Stimulated activated CD8-positive, alpha-beta memory T cell treated with anti-CD3 and anti-CD28 coated beads, Interleukin-7, amount 100 ng/mL, for 4 hours (primary cell): Measurements from ENCODE around the gene PPP4C.

ENCODE experiments used
- DNase-seq, 2 donors: peaks; one replicate each; pipeline ENCODE4 v3.0.0-alpha.2; 2020; ENCODE audit warnings: low read depth in 2 of 2

Gene PPP4C

DNA sequence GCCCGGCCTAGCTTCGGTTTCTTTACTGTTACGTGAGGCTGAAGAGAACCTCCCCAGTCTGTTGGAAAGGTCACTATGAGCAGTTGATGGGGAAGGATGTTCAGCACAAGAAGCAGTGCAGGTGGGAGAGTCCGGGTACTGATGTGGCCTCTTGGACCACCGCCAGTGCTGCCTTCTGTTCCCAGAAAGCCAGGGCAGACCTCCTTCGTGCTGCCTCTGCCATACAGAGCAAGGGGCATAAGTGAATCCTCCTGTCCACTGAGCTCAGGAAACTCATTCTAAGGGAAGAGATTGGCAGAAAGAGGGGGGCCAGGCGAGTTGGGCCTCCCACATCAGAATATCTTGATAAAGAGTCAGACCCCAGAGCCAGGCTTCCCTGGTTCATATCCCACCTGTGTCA is 3.7 kb downstream of the PPP4C start:
- DNase-seq: no peak

DNA sequence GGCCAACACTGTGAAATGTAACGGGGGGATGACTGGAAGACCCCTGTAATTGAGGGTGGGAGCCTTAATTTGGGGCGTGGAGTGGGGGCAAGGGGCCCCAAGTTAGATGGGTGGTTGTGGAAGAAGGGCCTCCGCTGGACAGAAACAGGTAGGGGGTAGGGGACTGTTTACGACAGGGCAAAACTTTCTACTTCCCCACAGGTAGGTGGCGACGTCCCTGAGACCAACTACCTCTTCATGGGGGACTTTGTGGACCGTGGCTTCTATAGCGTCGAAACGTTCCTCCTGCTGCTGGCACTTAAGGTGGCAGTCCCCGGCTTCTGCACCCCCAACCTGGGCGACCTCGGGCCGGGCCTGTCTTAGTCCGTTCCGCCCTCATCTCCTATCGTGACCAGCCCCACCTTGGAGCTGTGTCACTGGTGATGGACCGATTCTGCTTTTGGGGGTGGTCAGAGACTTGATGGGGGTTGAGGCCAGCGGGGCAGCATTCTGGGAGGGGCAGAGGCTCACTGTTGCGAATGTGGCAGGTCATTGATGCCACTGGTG is 6.8 kb downstream of the PPP4C start:
- no peak for DNase-seq

DNA sequence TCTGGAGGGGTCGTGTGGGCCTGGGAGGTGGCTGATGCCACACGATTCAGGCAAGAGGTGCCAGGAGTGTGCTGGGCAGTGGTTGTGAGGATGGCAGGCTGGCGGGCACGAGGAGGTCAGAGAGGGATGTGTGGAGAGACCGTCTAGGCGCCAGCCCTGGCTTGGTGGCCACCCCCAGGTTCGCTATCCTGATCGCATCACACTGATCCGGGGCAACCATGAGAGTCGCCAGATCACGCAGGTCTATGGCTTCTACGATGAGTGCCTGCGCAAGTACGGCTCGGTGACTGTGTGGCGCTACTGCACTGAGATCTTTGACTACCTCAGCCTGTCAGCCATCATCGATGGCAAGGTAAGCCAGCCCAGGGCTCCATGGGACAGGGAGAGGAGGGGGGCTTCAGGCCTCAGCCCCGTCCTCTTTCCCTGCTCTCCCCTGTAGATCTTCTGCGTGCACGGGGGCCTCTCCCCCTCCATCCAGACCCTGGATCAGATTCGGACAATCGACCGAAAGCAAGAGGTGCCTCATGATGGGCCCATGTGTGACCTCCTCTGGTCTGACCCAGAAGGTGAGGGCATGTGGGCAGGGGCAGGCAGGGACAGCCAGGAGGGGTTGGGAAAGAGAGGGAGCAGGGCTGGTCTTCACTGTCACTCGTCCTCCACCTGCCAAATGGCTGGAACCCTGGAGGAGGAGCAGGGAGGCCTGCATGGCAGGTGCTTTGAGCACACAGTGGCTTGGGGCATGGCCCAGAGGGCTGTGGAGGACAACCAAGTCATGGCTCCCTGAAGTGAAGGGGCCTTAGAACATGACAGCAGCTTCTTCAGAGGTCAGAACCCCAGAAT is 7.6 kb downstream of the PPP4C start:
- no peak for DNase-seq

DNA sequence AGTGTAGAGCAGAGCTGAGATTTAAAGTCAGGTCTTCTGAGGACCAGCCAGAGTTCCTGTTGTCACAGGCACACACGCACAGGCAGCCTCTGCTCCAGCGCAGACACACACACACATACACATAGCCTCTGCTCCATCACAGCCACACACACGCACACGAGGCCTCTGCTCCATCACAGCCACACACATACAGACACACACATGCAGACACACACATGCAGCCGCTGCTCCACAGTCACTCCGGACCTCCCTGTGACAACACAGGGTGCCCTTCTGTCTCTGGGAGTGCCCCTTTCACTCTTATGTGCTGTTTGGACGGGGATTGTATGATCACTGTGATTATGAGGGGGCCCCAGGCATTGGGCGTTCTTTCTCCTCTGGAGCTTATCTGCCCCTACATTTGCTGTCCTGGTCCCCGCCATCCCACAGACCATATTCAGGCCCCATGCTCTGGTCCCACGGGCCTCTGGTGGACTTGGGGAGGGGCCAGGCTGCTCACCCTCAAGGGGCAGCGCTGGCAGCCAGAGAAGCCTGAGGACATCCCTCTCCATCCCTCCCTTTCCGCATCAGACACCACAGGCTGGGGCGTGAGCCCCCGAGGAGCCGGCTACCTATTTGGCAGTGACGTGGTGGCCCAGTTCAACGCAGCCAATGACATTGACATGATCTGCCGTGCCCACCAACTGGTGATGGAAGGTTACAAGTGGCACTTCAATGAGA is 8.5 kb downstream of the PPP4C start:
- DNase-seq: no peak

DNA sequence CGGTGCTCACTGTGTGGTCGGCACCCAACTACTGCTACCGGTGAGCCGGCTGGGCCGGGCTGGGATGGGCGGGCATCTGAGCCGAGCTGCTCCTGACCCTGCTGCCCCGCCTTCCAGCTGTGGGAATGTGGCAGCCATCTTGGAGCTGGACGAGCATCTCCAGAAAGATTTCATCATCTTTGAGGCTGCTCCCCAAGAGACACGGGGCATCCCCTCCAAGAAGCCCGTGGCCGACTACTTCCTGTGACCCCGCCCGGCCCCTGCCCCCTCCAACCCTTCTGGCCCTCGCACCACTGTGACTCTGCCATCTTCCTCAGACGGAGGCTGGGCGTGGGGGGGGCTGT is 9.0 kb downstream of the PPP4C start:
- no peak for DNase-seq

DNA sequence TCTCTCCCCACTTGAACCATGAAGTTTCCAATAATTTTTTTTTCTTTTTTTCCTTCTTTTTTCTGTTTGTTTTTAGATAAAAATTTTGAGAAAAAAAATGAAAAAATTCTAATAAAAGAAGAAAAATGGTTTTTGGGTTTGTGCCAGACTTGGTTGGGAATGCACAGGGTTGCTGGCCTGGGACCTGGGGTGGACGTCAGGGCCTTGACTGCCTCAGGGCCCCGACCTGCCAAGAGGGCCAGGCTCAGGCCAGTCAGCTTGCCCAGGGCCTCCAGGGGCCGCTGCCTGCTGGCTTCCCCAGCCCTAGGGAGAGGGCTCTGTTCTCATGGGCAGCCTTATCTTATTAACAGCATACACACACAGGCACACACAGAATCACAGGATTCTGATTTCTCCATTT is 9.5 kb downstream of the PPP4C start:
- no peak for DNase-seq

DNA sequence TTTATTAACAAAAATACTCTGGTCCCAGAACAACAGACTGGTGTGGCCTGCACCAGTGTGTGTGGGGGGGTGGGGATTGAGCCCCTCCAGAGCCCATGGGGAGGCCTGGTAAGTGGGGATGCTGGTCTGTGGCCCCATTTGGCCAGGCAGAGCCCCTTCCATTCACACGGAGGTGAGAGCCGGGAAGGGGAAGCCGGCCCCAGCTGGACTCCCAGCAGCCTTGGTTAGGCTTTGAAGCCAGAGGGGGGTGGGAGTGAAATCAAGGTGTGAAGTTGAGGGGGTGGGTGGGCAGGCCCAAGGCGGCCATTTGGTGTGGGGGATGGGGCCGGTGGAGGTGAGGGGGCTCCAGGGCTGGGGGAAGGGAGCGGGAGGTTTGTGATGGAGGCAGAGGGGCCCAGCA is 10.0 kb downstream of the PPP4C start:
- no peak for DNase-seq

DNA sequence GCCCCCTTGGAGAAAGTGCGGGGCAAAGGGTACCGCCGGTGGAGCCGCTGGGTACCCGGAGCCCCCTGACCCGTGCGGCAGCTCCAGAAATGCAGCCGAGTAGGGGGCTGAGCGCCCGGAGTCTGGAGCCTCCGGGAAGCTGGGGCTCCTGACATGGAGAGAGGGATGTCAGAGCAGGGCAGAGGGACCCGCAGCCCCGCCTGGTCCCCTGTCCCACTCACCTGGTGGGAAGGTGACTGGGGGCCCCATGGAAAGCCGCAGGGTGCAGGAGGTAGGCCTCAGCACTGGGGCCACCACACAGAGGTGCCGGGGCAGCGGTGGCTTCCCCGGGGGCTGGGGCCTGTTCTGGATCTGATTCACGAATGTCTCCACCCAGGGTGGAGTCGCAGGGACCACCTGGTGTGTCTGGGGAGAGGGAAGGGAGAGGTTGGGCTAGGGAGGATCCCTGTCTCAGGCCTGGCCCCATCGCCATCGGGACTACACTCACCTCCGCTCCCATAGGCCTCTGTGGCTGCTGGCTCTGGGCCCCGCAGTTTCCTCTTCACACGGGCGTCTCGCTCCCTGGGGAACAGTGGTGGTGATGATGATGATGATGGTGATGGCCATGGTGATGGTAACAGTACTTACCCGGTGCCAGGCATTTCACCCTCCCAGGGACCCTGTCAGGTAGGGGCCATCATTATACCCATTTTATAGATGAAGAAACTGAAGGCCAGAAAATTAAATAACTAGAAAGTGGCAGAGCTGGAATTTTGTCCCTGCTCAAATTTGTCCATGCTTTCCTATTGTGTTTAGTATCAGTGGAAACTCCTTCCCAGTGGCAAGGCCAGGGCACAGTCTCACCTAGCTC is 10.7 kb downstream of the PPP4C start:
- DNase-seq: no peak

DNA sequence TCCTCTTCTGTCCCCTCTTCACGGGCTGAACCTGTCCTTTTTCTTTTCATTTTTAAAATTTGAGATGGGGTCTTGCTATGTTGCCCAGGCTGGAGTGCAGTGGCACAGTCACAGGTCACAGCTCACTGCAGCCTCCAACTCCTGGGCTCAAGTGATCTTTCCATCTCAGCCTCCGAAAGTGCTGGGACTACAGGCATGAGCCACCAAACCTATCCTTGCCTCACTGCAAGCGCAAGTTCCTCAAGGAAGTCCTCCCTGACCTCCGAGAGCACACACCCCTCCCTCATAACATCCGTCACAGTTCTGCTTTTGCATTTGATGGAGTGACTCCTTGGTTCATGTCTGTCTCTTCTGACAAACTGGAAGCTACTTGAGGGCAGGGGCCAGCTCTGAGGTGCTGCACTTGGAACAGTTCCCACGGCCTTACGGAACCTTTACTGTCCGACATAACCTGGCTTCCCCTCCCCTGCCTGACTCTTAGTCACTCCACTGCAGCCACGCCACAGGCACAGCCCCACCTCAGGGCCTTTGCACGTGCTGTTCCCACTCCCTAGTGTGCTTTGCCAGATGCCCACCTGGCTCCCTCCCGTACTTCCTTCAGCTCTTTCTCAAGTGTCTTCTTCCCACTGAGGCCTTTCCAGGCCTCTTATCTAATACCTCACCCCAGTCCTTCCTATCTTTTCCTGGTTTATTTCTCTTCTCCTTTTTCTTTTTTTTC is 11.5 kb downstream of the PPP4C start:
- DNase-seq: no peak

DNA sequence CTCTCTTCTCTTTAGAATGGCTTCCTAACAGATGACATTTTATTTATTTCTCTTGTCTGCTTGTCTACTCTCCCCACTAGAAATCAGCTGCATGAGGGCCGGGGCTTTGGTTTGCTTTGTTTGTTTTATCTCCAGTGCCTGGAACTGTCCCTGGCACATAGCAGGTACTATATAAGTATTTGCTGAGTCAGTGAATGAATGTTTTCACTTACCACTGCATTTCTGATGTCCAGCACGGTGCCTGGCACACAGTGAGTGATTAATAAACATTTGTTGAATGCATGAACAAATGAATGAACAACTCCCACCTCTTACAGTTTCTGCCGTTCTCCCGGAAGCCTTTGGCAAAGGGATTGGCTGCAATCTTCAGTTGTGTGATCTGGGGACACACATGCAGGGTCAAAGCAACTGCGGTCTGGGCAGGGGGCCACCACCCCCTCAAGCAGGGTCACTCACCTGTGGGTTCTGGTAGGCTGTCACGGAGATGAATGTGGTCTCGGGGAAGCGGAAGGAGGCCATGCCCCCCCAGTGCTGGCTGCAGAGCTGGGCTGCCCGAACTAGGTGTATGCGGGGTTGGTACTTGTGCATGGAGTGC is 12.5 kb downstream of the PPP4C start:
- no peak for DNase-seq

DNA sequence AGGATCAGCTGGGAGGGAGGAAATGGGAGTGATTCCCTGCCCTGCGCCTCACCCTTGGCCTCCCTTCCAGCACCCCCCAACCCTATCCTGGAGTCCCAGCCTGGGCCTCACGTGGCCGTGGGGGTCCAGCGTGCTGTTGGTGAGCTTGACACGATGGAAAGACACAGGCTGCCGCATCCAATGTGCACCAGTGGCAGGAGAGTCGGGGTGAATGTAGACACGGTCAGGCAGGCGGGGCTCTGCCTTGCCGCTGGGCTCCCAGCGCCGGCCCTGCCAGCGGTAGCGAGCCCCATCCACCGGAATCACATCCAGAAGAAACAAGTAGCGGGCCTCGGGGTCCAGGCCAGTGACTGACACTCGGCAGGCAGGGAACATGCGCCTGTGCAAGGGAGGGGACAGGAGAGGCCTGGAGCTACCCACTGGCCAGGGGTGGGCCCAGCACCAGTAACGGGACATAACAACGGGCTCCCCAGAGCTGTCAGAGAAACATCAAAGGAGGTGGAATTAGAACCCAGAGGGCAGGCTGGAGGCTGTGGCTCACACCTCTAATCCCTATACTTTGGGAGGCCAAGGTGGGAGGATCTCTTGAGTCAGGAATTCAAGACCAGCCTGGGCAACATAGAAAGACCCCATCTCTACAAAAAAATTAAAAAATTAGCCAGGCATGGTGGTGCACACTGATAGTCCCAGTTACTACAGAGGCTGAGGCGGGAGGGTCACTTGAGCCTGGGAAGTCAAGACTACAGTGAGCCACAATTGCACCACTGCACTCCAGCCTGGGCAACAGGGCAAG is 13.2 kb downstream of the PPP4C start:
- no peak for DNase-seq

DNA sequence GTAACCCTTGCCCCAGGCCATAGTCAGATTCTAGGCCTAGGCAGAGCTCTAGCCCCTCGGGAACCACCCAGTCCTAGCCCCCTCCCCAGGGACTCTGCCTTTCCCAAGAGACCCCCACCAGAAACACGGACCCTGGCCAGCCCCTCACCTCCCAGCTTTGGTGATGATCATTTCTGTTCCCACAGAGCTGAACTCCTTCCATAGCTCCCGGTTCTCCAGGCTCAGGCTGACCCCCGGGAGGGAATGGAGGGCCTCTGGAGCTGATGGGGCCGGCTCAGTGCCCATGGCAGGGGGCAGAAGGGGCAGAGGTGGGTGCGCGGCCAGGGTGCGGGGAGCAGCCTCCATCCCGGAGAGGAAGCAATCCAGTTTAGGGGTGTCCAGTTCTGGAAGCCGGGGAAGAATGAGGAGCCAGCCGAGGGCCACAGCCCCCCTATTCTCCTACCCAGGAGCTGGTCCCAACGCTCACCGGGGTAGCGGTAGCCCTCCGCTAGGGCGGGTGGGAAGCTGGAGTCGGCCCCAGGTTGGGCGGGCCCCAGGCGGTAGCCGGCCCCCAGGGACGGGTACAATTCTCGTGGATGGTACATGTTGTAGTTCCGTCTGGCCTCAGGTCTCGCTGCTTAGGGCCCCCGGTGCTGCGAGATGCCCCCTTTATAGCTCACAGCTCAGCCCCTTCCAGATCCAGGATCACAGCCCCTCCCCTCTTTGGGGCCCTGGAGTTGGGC is 15.0 kb downstream of the PPP4C start:
- DNase-seq: no peak

DNA sequence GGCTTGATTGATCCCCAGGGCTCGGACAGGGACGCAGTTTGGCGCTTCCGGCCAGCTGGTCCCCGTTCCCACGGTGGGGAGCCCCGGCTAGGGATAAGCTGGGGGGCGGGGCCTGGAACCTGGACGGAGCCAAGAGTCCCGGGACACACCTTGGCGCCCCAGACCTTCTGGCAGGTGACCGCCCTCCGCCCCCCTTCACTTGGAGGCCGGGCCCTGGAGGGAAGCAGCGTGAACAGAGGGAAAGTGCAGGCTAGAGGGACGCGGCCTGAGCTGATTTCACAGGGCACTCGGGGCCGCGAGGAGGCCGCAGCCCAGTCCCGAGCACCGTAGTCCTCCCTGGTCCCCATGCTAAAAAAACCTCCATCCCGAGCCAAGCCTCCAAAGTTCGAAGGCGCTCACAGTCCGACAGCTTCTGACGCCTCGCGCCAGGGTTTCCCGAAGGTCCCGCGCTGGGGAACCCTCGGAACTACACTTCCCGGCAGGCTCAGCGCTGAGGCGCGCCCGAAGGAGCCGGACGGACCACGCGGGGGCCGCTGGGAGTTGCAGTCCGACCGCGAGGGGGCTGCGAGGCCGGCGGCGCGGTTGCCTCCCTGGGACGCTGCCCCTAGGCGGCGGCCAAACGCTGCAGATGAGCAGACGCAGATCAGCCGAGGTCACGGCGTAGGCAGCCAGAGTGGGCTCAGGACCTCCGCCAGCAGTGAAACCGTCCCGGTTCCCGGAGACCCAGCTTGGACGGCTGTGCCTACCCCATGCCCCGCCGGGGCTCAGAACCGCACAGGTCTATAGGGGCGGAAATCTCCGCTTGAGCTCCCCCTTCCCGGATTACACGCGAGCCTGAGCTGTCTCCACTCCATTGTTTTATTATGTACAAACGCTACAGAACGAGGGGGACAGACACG is 15.9 kb downstream of the PPP4C start, which contains the start of gene TBX6:
TSS of gene TBX6 (minus strand) at position 451 of the 899 bp plus-strand sequence. CDS start 731 bp downstream, outside the sequence.
- peak; percentile 81 to 92 for DNase-seq

DNA sequence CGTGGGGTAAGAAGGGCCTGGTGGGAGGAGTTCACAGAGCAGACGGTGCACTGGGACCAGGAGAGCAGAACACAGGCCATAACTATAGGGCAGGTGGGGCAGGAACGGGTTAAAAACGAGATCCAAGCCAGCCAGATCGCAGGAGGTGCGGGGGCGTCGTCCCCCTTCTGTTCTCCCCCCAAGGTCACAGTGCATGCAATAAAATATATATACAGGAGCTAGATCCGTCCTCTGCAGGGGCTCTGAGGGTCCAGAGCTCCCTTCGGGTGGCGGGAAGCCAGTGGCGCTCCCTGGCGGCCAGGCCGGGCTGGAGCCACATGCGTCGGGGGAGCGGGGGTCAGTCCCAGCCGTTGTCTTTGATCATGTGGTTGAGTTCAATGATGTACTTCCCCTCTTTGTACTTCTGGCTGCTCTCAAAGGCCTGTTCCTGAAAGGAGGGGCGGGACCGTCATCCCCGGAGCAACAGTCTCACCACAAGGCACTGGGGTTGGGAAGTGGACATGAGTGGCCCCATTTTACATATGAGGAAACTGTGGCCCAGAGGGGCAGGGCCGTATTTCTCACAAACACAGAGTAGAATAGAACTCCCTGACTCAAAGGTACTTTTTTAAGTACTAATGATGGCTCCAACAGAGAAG is 16.7 kb downstream of the PPP4C start:
- DNase-seq: peak in 1 of 2 donors; percentile 45

DNA sequence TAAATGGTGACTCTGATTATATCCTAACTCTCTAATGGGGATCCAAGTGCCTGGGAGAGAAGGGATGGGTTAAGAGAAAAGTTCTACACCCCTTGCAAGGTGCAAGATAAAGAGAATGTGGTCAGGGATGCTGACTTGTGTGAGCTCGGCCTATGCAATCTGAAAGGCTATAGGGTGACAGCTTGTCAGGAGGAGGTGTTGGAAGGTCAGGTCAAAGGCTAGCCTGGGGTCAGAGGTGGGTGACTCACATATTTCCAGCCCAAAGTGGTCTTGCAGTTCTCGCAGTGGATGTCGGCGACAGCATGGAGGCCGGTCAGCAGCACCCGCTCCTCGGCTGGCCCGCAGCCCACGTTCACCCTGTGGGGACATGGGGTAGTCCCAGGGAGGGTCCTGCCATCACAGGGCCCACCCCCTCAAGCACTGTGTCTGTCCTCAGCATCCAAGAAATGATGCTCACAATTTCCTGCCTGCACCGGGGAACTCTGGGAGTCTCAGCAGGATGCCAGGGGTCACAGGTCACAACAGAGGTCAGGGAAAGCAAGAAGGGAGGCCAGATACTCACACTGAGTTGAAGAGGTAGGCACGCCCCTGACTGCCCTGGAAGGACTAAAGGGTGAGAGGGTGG is 18.9 kb downstream of the PPP4C start:
- DNase-seq: no peak

DNA sequence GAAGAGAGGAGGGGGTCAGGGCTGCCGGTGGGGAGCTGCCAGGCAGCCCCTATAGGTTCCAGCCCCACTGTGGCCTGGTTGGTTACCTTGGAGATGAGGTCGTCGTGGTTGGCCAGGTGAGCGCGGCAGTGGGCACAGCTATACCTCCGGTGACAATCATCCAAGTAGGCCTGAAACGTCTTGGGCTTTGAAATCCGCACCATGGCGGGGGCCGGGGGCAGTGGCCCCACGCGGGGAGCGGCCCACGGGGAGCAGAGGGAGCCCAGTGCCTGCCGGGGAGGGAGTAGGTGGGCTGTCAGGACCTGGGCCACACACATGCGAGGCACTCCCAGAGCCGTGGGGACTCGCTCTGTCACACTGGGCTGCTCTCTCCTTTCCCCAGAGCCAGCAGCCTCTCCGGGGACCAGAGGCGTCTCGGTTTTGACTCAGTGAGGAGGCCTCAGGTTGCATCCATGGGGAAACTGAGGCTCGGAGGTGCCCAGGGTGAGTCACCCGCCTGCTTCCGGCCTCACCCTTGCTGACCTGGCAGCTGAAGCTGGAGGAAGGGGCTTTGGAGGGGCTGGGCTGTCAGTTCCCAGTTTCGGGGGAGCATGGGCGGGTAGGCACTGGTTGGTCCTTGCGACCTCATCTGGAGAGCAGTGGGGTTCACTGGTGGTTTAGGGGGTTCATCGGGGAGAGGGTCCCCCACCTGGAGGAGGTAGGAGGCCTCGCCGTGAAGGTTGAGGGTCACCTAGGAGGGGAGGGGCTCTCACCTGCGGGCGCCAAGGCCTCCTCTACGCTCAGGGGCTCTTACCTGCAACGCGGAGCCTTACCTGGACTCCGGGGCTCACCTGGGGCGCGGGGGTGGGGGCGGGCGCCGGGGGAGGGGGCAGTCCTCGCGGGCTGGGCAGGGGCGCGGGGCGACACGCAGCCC is 19.6 kb downstream of the PPP4C start:
- DNase-seq: no peak
